GM12872 (cell line): ENCODE measurements around the gene NEK9.

Experiments used
- CTCF ChIP-seq: IDR thresholded peaks from 3 replicates; pipeline ENCODE4 v1.5.1; 2011; ENCODE audit warnings: low read depth, mild to moderate bottlenecking, low read length, moderate library complexity; ENCODE audit not compliant: insufficient read depth

Gene NEK9

GRCh38 chr14:75042035-75042434 lies 84.8 kb downstream of the NEK9 start:
- no peak for TF ChIP-seq CTCF

GRCh38 chr14:75041613-75042012 lies 85.2 kb downstream of the NEK9 start:
- TF ChIP-seq CTCF, result no peak

- no peak for TF ChIP-seq CTCF
Measured at GRCh38 chr14:75040959-75041358, 85.9 kb downstream of the NEK9 start.

GRCh38 chr14:75040507-75040906 lies 86.3 kb downstream of the NEK9 start:
- no peak for TF ChIP-seq CTCF

- no peak for TF ChIP-seq CTCF
Measured at GRCh38 chr14:75032939-75033338, 93.9 kb downstream of the NEK9 start.

- no peak for TF ChIP-seq CTCF
Measured at GRCh38 chr14:75030147-75030546, 96.7 kb downstream of the NEK9 start.
